HG03520 (cell line): Measurements from ENCODE around the gene PARP3.

ENCODE experiments used
- ATAC-seq: cut with Tn5 transposase; IDR thresholded peaks from one replicate; pipeline ENCODE4 v1.9.1; 2021; ENCODE audit warnings: mild to moderate bottlenecking, moderate library complexity; ENCODE audit not compliant: unreplicated experiment

PARP3 gene

DNA sequence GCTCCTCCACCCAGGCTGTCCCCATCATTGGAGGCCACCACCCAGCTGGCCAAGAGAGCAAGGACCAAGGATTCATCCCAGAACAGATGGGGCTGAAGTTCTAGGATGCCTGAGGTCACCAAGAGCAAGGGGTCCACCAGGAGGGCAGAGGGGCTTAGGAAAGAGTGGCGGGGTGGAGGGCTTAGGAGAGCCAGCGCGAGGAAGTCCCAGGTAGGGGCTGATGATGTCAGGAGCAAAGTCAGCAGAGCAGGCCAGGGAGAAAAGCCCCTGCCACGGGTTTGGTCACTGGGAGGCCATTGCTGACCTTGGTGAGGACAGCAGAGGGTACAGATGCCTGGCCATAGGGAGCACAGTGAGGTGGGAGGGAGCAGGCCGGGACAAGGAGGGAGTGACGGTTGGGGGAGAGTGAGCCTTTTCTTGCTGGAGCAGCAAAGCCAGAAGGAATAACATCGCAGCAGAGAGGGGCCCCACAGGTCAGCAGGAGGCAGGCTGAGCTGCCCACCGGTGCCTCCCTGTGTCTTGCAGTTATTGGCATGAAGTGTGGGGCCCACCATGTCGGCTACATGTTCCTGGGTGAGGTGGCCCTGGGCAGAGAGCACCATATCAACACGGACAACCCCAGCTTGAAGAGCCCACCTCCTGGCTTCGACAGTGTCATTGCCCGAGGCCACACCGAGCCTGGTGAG lies 5.2 kb downstream of the PARP3 start:
- ATAC-seq, result no peak

DNA sequence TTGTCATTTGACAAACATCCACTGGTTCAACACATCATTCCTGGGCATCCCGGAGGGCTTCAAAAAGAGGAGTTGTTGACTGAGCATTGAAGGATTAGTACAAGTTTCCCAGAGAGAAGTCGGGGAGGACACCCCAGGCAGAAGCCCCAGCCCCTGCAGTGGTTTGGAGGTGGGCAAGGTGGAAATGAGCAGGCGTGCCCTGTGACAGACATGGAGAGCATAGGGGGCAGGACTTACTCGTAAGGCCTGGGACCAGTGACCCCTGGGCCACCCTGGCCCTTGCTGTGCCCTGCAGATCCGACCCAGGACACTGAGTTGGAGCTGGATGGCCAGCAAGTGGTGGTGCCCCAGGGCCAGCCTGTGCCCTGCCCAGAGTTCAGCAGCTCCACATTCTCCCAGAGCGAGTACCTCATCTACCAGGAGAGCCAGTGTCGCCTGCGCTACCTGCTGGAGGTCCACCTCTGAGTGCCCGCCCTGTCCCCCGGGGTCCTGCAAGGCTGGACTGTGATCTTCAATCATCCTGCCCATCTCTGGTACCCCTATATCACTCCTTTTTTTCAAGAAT lies 5.9 kb downstream of the PARP3 start:
- no peak for ATAC-seq

DNA sequence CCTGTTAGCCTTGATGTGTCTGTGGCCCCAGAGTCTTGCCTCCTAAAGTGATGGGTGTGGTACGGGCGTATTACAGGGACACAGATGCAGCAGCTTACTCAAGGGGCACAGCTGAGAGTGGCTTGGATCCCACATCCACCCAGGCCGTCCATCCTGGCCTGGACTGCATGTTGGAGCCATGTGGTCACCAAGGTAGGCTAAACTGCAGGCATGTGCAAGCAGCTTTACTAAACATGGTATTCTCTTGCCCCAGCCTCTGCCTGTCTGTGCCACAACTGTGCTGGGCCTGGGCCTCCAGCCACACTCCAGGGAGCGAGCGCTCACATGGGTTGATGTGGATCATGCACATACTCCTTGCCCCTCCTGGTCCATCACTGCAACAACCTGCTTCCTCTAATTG lies 7.0 kb downstream of the PARP3 start:
- no peak for ATAC-seq

DNA sequence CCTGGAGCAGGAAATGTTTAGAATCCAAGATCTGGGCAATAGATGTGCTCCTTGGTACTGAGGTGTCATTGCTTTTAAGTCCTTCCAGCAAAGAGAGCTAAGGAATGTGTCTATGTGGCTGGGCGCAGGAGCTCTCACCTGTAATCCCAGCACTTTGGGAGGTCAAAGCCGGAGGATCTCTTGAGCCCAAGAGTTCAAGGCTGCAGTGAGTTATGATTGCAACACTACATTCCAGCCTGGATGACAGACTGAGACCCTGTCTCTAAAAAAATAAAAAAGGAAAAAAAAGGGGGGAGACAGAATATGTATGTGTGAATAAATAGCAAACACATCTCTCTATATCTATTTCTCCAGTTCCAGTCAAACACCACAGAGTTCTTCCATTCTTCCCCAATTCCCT lies 8.7 kb downstream of the PARP3 start:
- ATAC-seq, result no peak

DNA sequence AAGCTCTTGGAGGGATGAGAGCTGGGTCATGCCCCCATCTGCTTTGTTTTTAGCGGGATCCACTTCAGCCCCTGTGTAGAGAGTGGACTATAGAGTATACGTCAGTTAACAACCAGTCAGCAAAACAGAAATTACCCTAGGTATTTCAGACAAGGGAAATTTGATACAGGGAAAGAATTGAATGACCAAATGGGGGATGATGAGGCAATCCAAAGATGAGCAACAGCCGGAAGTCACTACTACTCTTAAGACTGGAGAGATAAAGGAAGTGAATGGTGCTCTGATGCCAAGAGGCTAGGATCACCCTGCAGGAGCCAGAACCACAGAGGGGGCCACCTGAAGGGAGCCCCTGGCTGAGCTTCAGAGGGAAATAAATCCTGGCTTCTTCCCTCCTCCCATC lies 11.3 kb downstream of the PARP3 start:
- ATAC-seq, result no peak

DNA sequence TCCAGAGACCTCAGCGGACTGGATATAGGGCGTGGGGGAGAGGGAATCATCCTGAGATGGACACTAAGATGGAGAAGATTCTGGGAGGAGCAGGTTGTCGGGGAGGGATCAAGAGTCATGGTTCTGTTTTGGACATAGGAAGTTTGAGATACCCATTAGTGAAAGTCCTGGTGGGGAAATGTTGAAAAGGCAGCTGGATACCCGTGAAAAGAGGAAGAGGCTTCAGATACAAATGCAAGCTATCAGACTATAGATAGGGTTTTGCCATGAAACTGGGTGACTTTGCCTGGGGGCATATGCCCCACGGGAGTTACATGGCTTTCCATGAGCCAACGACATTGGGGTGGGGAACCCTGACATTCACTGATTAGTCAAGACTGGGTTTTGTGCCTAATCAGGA lies 11.9 kb downstream of the PARP3 start:
- no peak for ATAC-seq

DNA sequence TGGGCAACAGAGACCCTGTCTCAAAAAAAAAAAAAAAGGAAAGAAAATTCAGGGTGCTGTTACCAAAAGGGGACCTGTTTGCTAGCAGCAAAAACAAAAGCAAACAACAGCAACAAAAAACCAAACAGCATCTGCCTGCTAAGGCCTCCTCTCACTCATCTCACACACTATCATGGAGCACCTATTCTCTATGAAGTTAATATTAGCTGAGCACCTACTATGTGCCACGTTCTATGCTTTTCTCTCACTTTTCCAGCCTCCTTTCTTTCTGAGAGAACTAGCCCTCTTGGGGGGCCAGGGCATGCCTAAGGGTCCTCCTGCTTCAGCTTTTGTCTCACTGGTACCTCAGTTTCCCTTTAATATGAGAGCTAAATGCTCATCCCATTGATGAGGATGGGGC lies 12.6 kb downstream of the PARP3 start:
- no peak for ATAC-seq

DNA sequence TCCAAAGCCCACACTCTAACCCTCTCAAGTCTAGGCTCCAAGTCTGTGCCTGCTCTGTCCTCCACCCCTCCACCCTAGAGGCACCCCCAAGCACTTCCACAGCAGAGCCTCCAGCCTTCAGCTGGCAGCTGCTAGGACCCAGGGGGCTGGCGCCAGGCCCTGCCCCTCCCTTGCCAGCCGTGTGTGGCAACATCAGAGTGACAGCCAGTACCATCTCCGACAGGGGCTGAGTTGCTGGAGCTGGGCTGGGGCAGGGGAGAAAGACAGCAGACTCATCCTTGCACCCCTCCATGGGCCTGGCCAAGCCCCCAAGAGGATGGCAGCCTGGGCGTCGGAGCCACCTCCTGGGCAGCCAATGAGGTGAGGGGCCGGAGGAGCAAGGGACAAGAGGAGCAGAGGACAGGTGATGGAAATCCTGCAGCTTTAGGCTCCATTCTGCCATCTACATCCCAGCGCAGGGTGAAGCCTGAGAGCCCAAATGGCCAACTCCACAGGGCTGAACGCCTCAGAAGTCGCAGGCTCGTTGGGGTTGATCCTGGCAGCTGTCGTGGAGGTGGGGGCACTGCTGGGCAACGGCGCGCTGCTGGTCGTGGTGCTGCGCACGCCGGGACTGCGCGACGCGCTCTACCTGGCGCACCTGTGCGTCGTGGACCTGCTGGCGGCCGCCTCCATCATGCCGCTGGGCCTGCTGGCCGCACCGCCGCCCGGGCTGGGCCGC lies 13.2 kb downstream of the PARP3 start, which contains the start of gene GPR62:
TSS of gene GPR62 (plus strand) at position 207 of the 718 bp plus-strand sequence. CDS start at position 479, 272 bp downstream.
- ATAC-seq, result no peak

DNA sequence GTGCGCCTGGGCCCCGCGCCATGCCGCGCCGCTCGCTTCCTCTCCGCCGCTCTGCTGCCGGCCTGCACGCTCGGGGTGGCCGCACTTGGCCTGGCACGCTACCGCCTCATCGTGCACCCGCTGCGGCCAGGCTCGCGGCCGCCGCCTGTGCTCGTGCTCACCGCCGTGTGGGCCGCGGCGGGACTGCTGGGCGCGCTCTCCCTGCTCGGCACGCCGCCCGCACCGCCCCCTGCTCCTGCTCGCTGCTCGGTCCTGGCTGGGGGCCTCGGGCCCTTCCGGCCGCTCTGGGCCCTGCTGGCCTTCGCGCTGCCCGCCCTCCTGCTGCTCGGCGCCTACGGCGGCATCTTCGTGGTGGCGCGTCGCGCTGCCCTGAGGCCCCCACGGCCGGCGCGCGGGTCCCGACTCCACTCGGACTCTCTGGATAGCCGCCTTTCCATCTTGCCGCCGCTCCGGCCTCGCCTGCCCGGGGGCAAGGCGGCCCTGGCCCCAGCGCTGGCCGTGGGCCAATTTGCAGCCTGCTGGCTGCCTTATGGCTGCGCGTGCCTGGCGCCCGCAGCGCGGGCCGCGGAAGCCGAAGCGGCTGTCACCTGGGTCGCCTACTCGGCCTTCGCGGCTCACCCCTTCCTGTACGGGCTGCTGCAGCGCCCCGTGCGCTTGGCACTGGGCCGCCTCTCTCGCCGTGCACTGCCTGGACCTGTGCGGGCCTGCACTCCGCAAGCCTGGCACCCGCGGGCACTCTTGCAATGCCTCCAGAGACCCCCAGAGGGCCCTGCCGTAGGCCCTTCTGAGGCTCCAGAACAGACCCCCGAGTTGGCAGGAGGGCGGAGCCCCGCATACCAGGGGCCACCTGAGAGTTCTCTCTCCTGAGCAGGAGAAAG lies 14.0 kb downstream of the PARP3 start:
- ATAC-seq, result no peak

DNA sequence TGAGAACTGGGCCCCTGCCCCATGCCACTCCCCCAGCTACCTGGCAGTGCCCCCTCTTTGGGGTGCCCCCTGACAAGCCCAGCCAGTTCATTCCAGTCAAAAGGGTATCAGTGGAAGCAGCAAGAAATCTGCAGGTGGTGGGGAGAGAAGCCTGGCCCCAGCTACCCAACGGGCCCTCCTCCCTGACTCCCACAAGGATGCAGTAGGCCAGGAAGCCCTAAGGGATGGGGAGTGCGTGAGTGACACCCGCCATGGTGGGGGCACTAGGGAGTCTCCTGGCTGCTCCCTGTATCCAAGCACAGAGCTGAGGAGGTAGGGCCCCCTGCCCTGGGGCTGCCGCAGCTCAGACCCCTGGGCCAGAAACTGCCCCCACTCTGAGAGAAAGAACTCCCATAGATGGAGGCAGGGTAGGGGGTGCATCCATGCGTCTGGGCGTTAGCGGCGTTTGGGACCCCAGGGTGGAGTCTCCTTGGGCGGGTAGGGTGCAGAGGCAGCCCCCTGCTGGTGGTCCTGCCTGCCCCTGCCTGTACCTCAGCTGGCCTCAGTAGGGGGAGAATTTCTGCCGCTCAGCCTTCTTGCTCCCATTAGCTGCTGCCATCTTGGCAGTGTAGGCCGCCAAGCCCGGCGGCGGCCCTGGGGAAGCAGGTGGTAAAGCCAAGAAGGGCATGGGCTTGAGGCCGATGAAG lies 15.5 kb downstream of the PARP3 start:
- ATAC-seq, result no peak

DNA sequence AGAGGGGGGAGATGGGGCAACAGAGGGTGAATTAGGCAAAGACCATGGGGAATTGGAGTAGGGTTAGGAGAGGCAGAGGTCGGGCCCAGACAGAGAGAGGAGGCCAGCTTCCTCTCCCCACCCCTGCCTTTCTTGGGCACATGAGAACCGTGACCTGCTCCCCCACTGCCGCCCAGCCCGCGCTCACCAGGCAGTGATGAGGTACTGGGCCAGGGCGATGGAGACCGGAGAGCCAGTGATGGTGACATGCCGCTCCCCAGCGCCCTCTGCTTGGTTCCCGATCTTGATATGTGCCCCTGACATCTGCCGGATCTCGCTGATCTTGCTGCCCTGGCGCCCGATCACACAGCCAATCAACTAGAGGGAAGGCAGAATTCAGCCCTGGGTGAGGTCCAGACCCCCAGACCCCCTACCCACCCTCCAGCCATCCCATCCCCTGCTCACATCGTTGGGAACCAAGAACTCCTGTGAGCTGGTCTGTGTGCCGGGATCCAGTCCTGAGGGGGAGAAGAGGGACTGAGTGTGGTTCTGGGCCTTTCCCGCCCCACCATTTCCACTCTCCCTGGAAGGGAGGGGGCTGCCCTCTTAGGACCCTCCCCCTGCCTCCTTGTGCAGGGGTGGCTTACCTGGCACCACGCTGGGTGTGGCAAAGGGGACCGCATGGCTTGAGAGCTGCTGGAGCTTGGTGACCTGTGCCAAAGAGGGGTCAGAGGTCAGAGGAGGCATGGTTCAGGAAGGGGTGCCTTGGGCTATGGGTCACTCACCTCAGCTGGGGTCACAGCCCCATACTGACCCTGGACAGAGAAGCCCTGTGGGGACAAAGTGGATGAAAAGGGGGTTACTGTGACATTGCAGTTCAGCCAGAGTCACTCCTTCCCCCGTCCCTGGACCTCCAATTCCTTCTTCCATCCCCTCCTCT lies 16.7 kb downstream of the PARP3 start:
- ATAC-seq, result no peak

DNA sequence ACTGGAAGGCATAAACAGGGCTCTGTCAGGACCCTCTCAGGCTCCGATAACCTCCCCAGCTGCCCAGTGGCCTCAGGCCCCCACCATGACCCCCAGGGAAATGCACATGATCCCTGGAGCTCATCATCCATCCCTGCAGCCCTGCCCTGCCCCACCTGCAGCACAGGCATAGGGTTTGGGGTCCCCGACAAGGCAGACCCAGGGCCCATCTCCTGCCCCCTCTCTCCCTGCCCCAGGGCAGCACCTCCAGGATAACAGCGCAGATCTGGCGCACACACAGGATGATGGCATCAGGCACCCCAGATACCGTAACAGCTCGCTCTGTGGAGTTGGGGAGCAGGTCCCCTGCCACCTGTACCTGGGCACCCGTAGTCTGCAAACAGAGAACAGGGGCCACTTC lies 17.5 kb downstream of the PARP3 start:
- no peak for ATAC-seq

DNA sequence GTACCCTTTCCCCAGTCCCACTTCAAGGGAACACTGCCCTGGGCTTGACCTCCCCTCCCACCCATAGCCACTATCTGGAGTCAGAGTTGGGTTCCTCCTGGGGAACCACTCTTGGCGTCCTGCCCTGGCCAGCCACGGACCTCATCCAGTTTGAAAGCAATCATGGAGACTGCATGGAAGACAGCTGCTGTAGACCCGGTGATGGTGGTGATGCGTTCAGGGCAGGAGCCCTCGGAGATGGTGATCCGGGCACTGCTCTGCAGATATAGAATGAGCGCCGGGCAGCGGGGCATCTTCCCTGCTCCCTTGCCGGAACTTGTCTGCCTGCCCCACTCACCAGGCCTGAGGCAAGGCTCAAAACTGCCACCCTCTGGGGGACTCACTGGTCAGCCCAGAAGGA lies 18.2 kb downstream of the PARP3 start:
- ATAC-seq, result no peak

DNA sequence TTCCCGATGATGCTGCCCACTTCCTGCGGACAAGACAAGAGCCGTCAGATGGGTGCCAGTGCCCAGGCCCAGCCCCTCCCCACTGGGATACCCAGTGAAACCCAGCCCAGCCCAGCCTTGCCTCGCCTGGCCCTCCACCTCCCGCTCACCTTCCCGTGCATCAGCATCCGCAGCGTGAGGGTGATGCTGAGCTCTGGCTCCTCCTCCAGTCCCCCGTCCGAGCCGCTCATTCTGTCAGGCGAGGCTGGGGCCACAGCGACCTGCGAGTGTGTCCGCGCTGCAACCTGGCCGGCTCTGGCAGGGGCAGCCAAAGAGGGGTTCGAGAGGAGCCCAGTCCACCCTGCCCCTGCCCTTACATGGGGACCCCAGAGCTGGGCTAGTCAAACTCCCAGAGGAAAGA lies 18.8 kb downstream of the PARP3 start:
- ATAC-seq, result no peak

DNA sequence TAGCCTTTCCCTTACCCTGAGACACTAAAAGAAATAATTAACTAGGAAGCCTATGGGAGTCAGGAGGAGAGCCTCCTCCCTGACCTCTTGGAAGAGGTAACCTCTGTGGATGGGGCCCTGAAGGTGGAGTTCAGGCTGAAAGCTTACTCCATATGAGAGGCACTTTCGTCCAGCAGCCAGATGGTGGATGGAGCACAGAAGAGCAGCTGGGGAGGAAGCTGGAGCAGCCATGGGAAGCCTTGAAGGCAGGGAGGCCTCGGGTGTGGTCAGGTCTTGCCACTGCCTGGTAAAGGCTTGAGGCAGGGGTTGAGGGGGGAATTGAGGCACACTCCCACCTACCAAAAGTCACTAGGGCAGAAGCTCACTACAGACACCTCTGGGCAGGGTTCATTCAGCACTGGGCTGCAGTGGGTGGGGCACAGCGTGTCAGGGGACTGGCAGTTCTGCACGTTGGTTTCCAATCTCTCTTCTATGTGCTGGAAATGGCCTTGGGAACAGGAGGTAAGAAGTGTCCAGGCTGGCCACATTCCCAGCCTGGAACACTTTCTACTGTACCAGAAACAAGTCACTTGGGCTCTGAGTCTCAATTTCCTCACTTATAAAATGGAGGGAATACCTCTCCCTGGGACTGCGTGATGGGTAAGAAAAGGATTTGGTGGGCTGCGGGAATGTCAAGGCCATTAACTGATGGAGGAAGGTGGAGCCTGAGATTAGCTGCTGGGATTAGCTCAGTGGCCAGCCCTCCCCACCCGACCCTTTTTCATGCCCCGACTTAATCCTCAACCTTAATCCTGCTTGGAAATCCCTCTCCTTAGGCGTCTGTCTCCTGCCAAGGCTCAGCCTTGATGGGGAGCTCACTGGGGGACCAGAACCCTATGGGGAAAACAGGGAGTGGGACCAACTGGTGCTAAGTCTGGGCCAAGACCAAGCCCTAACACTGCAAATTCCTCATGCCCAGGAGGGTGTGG lies 19.7 kb downstream of the PARP3 start:
- no peak for ATAC-seq

DNA sequence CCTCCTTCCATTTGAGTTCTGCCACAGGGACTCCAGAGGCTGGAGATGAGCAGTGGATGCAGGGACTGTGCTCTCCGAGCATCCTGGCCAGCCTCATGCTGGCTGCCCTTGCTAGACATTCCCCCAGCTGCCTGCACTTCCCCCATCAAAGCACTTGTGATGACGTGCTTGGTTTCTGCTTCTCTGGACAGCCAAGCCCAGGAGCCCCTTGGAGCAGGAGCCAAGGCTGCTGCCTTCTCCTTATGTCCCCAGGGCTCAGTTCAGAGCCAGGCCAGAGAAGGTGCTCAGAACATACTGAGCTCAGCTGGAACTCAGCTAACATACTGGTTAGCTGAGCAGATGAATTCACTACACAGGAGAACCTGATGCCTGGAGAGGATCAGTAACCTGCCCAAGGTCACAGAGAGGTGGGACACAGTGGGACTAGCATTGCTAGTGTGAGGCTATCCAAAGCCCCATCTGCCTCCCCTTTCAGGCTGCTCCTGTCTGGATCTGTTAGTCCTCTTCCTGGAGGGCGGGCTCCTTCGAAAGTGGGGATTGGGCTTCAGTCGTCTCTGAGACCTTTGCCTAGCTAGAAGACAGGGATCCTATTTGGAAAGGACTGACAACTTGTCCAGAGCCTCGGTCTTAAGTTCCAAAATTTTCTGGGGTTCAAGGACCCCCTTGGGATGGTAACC lies 20.8 kb downstream of the PARP3 start:
- no peak for ATAC-seq

DNA sequence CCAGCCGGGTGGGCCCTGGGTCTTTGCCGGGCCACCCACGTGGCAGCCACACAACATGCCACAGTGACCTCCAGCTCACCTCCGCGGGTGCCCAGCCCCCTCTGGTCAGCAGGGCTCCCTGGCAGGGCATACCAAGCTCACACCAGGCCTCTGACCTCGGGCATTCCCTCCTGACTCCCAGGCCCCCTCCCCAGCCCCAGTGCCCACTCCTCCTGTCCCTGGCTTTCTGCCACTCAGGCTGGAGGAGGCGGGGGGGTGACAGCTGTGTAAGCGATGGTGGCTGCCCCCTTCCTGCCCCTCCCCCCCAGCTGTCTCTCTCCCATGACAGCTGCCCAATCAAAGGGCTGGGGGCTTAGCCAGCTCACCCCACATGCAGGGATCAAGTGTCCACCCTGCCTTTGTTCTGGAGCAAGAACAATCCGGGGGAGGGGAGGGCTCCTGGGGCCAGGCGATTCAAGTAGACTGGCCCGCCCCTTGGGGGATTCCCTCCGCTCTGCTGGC lies 21.8 kb downstream of the PARP3 start:
- no peak for ATAC-seq

DNA sequence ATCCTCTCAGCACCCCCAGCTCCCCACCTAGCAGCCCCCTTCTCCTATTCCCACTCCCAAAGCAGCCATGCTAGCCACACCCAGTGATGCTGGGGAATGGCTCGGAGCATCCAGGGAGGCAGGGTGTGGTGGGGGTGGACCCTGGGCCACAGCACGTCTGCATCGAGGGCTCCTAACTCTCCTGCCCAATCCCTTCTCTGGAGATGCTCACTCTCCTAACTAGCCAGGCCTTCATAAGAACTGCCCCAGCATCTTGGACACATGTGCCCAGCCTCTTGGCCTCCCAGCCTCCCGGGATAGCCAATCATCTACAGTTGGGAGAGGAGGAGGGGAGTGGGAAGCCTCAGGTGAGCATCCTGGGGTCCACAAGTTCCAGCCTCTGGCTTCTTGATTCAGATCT lies 22.4 kb downstream of the PARP3 start:
- no peak for ATAC-seq
